HG03139 (cell line): ENCODE data around the gene CALCOCO2.

ENCODE experiments used
- ATAC-seq: cut with Tn5 transposase; IDR thresholded peaks from one replicate; pipeline ENCODE4 v1.9.1; 2021; ENCODE audit not compliant: unreplicated experiment

CALCOCO2 gene

GRCh38 chr17:48912476-48912875 lies 81.6 kb downstream of the CALCOCO2 start:
- ATAC-seq = no peak
